Activated T-cell treated with anti-CD3 and anti-CD28 coated beads, Interleukin-2, amount 50 U/mL, for 4 hours (primary cell): ENCODE data around the gene SUPT5H. TPM values are rescaled to one million over a fixed set of nuclear protein-coding genes. Genes with fewer than 3 reads are reported as not detected.
A peak's percentile ranks its signal among the peaks of the same experiment; 100 is the strongest.
"Not testable (repeated sequence)": the region's sequence is repeated elsewhere in the genome, so short reads cannot be mapped to it uniquely, and the experiment has no call there.

ENCODE experiments used
- ATAC-seq, 2 donors: fragments of 200-7000 bp; cut with Tn5 transposase; one replicate each; pipeline ENCODE4 v1.10.0; 2021
- DNase-seq: peaks from one replicate; pipeline ENCODE4 v3.0.0-alpha.2; 2020
- H3K27me3 Mint-ChIP-seq: one replicate; pipeline ENCODE4 v1.8.0; 2021; ENCODE audit warnings: low read depth, mixed read lengths
- H3K36me3 Mint-ChIP-seq: one replicate; pipeline ENCODE4 v1.8.0; 2022; ENCODE audit warnings: mixed read lengths; ENCODE audit not compliant: insufficient read depth
- H3K4me1 Mint-ChIP-seq: one replicate; pipeline ENCODE4 v1.8.0; 2021; ENCODE audit warnings: low read depth, mixed read lengths
- H3K4me3 Mint-ChIP-seq: one replicate; pipeline ENCODE4 v1.8.0; 2021; ENCODE audit warnings: mild to moderate bottlenecking, moderate library complexity, mixed read lengths
- H3K9me3 Mint-ChIP-seq: one replicate; pipeline ENCODE4 v1.8.0; 2021; ENCODE audit warnings: mixed read lengths
- total RNA-seq, 3 donors: library from RNA; stranded (reverse); gene quantifications; one replicate each; pipeline ENCODE4 v1.2.1, GENCODE V29; 2021

Gene SUPT5H
- total RNA-seq, 3 donors from 2014 or later: 193 to 201 (median 197) TPM

DNA sequence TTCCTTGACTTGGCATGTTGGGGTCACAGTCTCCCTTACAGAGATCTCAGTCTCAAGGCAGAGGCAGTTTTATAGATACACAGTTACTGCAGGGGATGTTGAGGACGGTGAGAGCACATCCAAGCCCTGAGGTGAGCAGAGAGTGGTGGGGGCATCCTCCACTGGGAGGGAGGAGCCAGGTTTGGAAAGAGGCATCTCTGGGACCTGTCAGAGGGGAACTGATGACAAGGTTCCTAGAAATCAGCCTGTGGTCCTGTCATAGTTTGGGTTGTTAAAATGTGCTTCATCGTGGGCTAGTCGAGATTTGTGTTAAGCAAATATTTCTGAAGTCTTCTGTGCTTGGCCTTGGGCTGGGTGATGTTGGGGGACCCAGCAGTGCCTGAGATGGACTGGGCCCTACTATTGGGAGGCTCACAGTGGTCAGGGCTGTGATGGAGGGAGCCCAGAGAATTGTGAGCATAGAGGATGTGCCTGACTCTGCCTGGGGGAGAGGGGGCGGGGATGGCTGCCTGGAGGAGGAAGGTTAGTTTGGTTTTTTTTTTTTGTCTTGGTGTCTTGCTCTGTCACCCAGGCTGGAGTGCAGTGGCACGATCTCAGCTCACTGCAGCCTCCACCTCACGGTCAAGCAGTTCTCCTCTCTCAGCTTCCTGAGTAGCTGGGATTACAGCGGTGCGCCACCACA is 3.9 kb downstream of the SUPT5H start:
- peak overlapping the region; percentile 98 for H3K4me3 Mint-ChIP-seq
- DNase-seq (no peak), ATAC-seq (no peak)
- H3K36me3 Mint-ChIP-seq: peaks cover 41% of the 10 kb centered on the region
- H3K4me1 Mint-ChIP-seq: peaks cover 69% of the 10 kb centered on the region
- H3K27me3 Mint-ChIP-seq: no peaks in the 10 kb centered on the region
- no peaks in the 10 kb centered on the region for H3K9me3 Mint-ChIP-seq

DNA sequence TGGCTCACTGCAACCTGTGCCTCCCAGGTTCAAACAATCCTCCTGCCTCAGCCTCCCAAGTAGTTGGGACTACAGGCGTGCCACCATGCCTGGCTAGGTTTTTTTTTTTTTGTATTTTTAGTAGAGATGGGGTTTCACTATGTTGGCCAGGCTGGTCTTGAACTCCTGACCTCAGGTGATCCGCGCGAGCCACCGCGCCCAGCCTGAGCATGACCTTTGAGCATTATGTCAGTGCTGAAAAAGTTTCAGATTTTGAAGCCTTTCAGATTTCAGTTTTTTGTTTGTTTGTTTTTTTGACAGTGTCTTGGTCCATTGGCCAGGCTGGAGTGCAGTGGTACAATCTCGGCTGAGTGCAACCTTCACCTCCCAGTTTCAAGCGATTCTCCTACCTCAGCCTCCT is 5.9 kb downstream of the SUPT5H start:
- not testable (repeated sequence) for DNase-seq, H3K4me3 Mint-ChIP-seq, H3K9me3 Mint-ChIP-seq, H3K27me3 Mint-ChIP-seq, ATAC-seq
- H3K36me3 Mint-ChIP-seq: peaks cover 42% of the 10 kb centered on the region
- H3K4me1 Mint-ChIP-seq: peaks cover 64% of the 10 kb centered on the region

DNA sequence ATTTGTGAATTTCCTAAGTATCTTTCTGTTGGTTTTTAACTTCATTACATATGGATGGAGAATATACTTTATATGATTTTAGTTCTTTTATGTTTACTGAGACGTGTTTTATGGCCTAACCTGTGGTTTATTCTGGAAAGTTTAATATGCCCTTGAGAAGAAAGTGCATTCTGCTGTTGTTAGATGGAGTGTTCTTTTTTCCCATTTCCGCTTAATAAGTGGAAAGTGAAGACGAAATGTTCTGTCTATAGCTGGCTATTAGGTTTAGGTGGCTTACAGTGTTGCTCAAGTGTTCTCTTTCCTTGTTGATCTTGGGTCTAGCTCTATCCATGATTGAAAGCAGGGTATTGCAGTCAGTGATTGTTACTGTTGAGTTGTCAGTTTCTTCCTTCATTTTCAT is 18.0 kb downstream of the SUPT5H start:
- Mint-ChIP-seq H3K9me3 (no peaks in the 10 kb centered on the region), H3K36me3 (peaks cover 45% of the 10 kb centered on the region), H3K4me3 (no peak overlapping the region), H3K27me3 (no peaks in the 10 kb centered on the region), H3K4me1 (no peaks in the 10 kb centered on the region)
- DNase-seq (no peak), ATAC-seq (no peak)

DNA sequence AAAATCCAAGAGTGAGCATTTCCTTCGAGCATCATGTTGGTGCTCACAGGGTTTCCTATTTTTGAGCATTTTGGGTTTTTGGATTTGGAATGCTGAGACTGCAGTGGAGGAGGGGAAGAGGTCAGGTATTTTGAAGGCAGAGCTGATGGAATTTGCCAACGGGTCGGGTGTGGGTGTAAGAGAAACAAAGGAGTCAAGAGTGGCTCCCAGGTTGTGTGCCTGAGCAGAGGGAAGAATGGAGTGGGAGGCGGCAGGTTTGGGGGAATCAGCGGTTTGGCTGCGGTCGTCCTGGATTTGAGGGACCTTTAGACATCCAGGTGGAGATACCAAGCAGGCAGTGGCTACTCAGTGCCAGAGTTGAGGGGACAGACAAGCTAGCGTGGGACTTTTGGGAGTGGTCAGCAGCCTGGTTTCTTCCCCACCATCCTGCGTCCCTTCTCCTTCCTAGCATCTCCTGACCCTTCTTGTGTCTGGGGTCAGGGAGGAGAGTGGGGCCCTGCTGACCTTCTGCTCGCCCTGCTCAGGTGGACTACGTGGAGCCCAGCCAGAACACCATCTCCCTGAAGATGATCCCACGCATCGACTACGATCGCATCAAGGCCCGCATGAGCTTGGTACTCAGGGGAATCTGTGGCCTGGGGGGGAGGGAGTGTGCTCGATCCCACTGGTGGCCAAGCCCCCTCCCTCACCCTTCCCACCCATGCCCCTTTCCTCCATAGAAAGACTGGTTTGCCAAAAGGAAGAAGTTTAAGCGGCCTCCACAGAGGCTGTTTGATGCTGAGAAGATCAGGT is 20.8 kb downstream of the SUPT5H start:
- peaks cover 52% of the 10 kb centered on the region for H3K36me3 Mint-ChIP-seq
- H3K27me3 Mint-ChIP-seq: no peaks in the 10 kb centered on the region
- ATAC-seq: no peak
- peaks cover 8% of the 10 kb centered on the region for H3K4me1 Mint-ChIP-seq
- no peak for DNase-seq
- H3K4me3 Mint-ChIP-seq: no peak overlapping the region
- H3K9me3 Mint-ChIP-seq: no peaks in the 10 kb centered on the region

DNA sequence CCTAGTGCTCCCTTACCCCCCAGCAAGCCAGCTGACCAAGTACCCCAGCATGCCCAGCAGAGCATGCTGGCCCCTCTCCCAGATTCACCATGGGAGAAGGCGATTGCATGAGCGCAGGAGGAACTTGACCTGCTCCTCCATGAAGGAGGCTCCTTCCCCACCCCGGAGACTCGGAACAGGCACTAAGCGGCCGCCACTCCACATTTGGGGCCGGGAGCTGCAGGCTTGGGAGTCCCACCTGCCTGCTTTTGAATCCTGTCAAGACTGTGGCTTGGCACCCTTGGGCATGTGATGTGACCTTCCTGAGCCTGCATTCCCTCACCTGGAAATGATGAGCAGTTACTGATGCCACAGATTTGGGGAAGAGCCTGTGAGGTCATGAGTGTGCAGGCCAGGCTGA is 22.6 kb downstream of the SUPT5H start:
- Mint-ChIP-seq H3K9me3 (no peaks in the 10 kb centered on the region), H3K4me1 (peaks cover 10% of the 10 kb centered on the region), H3K27me3 (no peaks in the 10 kb centered on the region), H3K36me3 (peaks cover 57% of the 10 kb centered on the region), H3K4me3 (no peak overlapping the region)
- no peak for ATAC-seq
- DNase-seq: no peak

DNA sequence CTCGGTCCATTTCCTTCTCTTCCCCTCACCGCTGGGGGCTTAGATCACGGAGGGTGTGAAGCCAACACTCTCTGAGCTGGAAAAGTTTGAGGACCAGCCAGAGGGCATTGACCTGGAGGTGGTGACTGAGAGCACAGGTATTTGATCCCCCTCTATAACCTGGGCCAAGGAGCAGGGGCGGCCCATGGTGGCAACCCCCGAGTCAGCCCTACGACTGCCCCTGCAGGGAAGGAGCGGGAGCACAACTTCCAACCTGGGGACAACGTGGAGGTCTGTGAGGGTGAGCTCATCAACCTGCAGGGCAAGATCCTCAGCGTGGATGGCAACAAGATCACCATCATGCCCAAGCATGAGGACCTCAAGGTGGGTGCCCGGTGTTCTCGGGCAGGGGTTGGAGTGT is 23.7 kb downstream of the SUPT5H start:
- no peak for ATAC-seq
- no peaks in the 10 kb centered on the region for H3K27me3 Mint-ChIP-seq
- peaks cover 10% of the 10 kb centered on the region for H3K4me1 Mint-ChIP-seq

DNA sequence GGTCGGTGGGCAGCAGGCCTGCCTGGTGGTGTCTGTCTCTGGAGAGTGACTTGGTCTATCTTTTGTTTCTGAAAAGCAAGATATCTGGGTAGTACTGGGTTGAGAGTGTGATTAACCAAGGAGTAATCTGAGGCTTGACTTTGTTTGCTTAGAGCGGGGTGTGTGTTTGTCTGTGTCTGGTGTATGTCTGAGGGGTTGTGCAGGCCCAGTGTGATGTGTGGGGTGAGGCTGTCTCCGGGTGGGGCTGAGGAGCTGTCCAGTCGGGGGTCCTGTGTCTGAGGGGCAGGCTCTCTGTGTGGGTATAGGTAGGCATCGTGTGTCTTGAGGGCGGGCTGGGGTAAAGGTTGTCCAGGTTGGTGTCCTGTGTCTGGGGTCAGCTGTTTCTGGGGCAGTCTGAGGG is 24.2 kb downstream of the SUPT5H start:
- peaks cover 10% of the 10 kb centered on the region for H3K4me1 Mint-ChIP-seq
- ATAC-seq (no peak), DNase-seq (no peak)
- no peaks in the 10 kb centered on the region for H3K9me3 Mint-ChIP-seq
- H3K27me3 Mint-ChIP-seq: no peaks in the 10 kb centered on the region
- H3K36me3 Mint-ChIP-seq: peaks cover 59% of the 10 kb centered on the region
- no peak overlapping the region for H3K4me3 Mint-ChIP-seq

More for the DNA sequence above, 23.7 kb downstream of the SUPT5H start:
- H3K4me3 Mint-ChIP-seq: no peak overlapping the region
- no peak for DNase-seq
- H3K36me3 Mint-ChIP-seq: peaks cover 57% of the 10 kb centered on the region
- no peaks in the 10 kb centered on the region for H3K9me3 Mint-ChIP-seq

DNA sequence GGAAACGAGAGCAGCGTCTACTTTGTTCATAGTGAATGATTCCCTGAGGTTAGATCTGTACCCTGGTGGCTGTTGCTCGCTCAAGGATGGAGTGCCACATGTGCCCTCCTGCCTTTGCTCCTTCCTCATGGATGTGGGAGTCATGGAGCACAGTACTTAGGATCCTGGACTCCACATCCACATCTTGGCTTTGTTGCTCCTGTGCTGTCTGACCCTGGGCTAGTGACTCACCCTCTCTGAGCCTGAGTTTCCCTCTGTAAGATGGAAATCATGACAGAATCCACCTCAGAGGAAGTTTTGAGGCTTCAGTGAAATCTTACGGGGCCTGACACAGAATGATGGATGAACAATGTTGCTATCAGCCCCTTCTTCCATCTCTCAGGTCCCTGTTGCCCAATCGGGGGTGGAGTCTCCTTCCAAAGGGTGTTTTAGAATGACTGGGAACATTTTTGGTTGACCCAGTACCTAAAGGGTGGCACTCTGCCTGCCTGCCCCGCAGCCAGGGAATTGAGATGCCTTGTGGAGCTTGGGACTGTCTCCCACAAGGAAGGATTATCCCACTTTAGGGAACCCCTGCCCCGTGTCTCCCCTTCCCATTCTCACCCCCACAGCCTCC is 25.4 kb downstream of the SUPT5H start:
- H3K4me1 Mint-ChIP-seq: peaks cover 10% of the 10 kb centered on the region
- peaks cover 57% of the 10 kb centered on the region for H3K36me3 Mint-ChIP-seq
- DNase-seq (no peak), ATAC-seq (peak; percentile 23 to 36)
- H3K27me3 Mint-ChIP-seq: no peaks in the 10 kb centered on the region
- no peaks in the 10 kb centered on the region for H3K9me3 Mint-ChIP-seq
- no peak overlapping the region for H3K4me3 Mint-ChIP-seq

DNA sequence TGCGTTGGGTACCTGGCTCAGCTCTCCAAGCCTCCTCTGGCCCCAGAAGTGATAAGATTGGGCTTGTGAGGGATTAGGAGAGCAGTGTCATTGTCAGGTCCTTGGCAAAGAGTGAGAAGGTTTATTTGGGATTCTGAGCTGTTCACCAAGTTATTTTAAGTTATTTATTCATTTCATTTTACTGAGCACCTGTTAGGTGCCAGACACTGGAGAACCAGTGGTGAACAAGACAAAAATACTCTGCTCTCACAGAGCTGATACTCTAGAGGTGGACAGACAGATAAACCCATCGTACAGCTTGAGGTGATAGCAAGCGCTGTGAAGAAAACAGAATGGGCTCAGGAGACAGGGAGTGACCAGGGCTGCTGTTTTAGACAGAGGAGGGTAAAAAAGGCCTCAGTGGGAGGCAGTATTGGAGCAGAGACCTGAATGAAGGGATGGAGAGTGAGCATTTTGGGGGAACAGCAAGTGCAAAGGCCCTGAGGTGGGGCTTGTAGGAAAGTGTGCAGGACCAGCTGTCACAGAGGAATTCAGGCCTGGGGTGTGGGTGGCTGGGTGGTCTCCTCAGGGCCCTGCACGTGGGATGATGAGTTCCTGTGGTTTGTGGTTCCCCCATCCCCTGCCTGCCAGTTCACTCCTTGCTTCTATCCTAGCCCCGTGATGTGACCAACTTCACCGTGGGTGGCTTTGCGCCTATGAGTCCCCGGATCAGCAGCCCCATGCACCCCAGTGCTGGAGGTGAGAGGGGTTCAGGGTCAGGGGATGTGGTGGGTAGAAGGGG is 26.6 kb downstream of the SUPT5H start:
- H3K36me3 Mint-ChIP-seq: peaks cover 54% of the 10 kb centered on the region

DNA sequence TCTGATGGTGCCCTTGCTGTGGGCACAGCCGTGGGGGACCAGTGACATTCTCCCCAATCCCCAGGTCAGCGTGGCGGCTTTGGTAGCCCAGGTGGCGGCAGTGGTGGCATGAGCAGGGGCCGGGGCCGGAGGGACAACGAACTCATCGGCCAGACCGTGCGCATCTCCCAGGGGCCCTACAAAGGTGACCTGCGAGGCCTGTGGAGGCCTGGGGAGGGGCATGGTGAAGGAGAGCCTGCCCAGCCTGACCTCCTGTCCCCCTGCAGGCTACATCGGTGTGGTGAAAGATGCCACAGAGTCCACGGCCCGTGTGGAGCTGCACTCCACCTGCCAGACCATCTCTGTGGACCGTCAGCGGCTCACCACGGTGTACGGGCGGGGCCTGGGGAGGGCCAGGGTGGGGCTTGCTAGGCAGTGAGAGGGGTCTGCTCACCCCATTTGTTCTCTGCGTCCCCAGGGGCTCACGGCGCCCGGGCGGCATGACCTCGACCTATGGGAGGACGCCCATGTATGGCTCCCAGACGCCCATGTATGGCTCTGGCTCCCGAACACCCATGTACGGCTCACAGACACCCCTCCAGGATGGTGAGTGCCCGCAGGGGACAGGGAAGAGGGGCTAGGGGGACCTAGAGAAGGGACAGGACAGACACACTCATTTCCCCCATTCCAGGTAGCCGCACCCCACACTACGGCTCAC is 27.5 kb downstream of the SUPT5H start:
- DNase-seq (no peak), ATAC-seq (no peak)
- Mint-ChIP-seq H3K4me3 (no peak overlapping the region), H3K27me3 (no peaks in the 10 kb centered on the region), H3K9me3 (no peaks in the 10 kb centered on the region), H3K36me3 (peaks cover 49% of the 10 kb centered on the region), H3K4me1 (peaks cover 10% of the 10 kb centered on the region)

More for the DNA sequence above, 26.6 kb downstream of the SUPT5H start:
- peaks cover 10% of the 10 kb centered on the region for H3K4me1 Mint-ChIP-seq
- H3K4me3 Mint-ChIP-seq: no peak overlapping the region
- no peaks in the 10 kb centered on the region for H3K9me3 Mint-ChIP-seq
- DNase-seq (no peak), ATAC-seq (no peak)
- no peaks in the 10 kb centered on the region for H3K27me3 Mint-ChIP-seq

DNA sequence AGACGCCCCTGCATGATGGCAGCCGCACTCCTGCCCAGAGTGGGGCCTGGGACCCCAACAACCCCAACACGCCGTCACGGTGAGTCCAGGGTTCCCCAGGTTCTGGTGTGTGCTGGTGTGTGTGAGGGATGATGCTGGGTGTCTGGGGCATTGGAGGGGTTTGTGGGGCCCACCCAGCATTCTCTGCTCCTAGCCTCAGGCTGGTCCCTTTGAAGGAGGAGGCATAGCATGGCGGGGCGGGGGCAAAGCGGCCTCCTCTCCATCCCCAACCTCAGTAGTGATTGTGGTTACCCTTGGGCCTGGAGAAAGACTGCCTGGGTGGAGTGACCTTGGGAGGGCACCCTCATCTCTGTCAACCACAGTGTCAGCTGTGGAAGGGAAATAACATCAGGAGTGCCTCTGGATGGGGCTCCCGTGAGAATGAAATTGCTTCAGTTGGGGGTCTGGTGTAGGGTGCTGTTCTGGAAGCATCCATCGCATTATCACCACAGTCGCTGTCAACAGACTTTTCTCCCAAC is 28.1 kb downstream of the SUPT5H start:
- ATAC-seq (no peak), DNase-seq (no peak)
- Mint-ChIP-seq H3K36me3 (peaks cover 44% of the 10 kb centered on the region), H3K9me3 (no peaks in the 10 kb centered on the region), H3K27me3 (no peaks in the 10 kb centered on the region), H3K4me1 (peaks cover 10% of the 10 kb centered on the region), H3K4me3 (no peak overlapping the region)

DNA sequence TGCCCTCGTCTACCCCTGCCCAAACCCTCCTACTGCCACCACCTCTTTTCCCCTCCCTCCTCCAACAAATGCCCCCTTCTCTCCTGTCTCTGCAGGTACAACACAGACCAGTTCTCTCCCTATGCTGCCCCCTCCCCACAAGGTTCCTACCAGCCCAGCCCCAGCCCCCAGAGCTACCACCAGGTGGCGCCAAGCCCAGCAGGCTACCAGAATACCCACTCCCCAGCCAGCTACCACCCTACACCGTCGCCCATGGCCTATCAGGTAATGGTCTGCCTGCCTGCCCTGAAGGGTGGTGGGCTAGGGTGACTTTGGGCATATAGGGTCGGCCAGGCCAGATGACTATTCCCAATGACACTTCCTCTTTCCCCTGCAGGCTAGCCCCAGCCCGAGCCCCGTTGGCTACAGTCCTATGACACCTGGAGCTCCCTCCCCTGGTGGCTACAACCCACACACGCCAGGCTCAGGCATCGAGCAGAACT is 28.8 kb downstream of the SUPT5H start:
- no peaks in the 10 kb centered on the region for H3K27me3 Mint-ChIP-seq
- peak; percentile 73 for DNase-seq
- peaks cover 40% of the 10 kb centered on the region for H3K36me3 Mint-ChIP-seq

DNA sequence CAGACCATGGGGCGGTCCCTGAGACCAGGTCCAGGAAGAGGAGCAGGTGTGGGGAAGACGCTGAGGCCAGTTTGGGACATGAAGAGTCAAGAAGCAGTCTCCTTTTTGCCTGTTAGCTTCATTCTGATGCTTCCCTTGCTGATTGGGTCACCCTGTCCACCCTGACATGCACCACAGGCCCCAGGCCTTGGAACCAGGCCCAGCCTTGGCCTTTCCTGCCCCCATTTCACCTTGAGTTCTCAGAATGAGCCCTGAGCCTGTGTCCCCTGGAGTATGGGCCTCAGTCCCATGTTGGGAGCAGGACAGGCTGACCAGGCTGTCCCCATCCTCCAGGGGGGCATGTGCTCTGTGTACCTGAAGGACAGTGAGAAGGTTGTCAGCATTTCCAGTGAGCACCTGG is 30.4 kb downstream of the SUPT5H start:
- Mint-ChIP-seq H3K4me3 (no peak overlapping the region), H3K9me3 (no peaks in the 10 kb centered on the region), H3K36me3 (peaks cover 24% of the 10 kb centered on the region), H3K4me1 (peaks cover 14% of the 10 kb centered on the region), H3K27me3 (no peaks in the 10 kb centered on the region)
- ATAC-seq (no peak), DNase-seq (no peak)

More for the DNA sequence above, 28.8 kb downstream of the SUPT5H start:
- Mint-ChIP-seq H3K9me3 (no peaks in the 10 kb centered on the region), H3K4me1 (peaks cover 10% of the 10 kb centered on the region), H3K4me3 (no peak overlapping the region)
- peak; percentile 74 to 81 for ATAC-seq
